BE2C (cell line): Measurements from ENCODE around the gene HMGCS2. TPM values are rescaled to one million over a fixed set of nuclear protein-coding genes. Genes with fewer than 3 reads are reported as not detected.

Experiments used
- DNase-seq: peaks from one replicate; pipeline ENCODE4 v3.0.0-alpha.2; 2020
- H3K27me3 ChIP-seq: fragments of 250-450 bp; sonication (Bioruptor Pico); 2 replicates; pipeline ENCODE4 v1.5.1; 2020; ENCODE audit warnings: mild to moderate bottlenecking
- H3K36me3 ChIP-seq: fragments of 250-450 bp; sonication (Bioruptor Pico); 2 replicates; pipeline ENCODE4 v1.5.1; 2020; ENCODE audit warnings: mild to moderate bottlenecking
- H3K4me1 ChIP-seq: fragments of 250-450 bp; sonication (Bioruptor Pico); 2 replicates; pipeline ENCODE4 v1.5.1; 2020
- H3K4me3 ChIP-seq: 2 replicates; pipeline ENCODE4 v1.5.1; 2011; ENCODE audit warnings: low read depth, low read length
- H3K9me3 ChIP-seq: fragments of 250-450 bp; sonication (Bioruptor Pico); 2 replicates; pipeline ENCODE4 v1.5.1; 2020
- polyA plus RNA-seq: library from polyadenylated mRNA; unstranded; fragments of >200 nt; gene quantifications from one replicate; pipeline ENCODE4 v1.2.1, GENCODE V29; 2012; ENCODE audit warnings: low read depth, missing spikeins; ENCODE audit not compliant: insufficient read length, insufficient read depth
- TF ChIP-seq, protein P1 (sequence below): IDR thresholded peaks from 2 replicates; pipeline ENCODE4 v1.5.1; 2012; ENCODE audit warnings: mild to moderate bottlenecking, low read depth, low read length

HMGCS2 gene
- polyA plus RNA-seq, result not detected

DNA sequence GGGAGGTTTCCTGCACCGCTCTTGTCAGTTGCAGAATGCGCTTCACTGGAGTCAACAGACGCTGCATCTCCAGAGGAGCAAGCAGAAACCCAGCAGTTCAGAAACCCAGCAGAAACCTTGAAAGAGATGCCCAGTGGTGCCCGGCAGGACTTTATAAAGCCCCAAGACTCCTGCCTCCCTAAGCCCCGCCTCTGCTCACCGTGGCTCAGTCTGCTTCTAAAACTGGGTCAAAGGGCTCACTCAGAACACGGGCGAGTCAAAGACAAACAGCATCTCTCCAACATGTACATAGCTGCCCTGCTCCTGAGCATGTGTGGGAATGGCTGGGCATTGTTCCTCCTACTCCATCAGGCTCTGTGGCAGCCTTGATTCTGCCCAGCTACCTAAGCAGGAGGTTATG lies at the start of gene HMGCS2:
HMGCS2 (minus strand) TSS at position 128 of the 400 bp plus-strand sequence; CDS start at position 67, 61 bp downstream.
- no peaks in the 10 kb centered on the region for H3K36me3 ChIP-seq
- no peaks in the 10 kb centered on the region for H3K9me3 ChIP-seq
- TF ChIP-seq, protein P1, sequence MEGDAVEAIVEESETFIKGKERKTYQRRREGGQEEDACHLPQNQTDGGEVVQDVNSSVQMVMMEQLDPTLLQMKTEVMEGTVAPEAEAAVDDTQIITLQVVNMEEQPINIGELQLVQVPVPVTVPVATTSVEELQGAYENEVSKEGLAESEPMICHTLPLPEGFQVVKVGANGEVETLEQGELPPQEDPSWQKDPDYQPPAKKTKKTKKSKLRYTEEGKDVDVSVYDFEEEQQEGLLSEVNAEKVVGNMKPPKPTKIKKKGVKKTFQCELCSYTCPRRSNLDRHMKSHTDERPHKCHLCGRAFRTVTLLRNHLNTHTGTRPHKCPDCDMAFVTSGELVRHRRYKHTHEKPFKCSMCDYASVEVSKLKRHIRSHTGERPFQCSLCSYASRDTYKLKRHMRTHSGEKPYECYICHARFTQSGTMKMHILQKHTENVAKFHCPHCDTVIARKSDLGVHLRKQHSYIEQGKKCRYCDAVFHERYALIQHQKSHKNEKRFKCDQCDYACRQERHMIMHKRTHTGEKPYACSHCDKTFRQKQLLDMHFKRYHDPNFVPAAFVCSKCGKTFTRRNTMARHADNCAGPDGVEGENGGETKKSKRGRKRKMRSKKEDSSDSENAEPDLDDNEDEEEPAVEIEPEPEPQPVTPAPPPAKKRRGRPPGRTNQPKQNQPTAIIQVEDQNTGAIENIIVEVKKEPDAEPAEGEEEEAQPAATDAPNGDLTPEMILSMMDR, result no peak
- H3K27me3 ChIP-seq, result peaks cover 15% of the 10 kb centered on the region
- no peak for DNase-seq
- no peaks in the 10 kb centered on the region for H3K4me1 ChIP-seq
- no peak within 1 kb of the TSS for H3K4me3 ChIP-seq

DNA sequence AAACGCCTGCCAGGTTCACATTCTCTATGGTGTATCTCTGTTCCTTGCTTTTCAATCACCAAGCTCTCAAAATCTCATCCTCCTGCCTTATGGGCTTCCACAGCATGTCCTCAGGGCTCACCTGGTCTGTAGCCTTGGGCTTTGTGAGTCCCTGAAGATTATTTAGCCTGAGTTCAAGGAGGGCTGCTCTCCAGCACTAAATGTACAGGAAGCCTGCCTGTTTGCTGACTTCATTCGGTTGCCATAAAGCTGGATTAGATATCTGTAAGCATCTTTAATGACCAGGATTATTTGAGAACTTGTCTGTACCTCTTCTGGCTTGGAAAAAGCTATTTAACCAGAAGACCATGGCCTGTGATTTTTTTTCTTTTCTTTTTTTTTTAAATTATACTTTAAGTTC lies 49.5 kb upstream of the HMGCS2 start:
- TF ChIP-seq, protein P1, result no peak
- no peaks in the 10 kb centered on the region for H3K4me1 ChIP-seq

DNA sequence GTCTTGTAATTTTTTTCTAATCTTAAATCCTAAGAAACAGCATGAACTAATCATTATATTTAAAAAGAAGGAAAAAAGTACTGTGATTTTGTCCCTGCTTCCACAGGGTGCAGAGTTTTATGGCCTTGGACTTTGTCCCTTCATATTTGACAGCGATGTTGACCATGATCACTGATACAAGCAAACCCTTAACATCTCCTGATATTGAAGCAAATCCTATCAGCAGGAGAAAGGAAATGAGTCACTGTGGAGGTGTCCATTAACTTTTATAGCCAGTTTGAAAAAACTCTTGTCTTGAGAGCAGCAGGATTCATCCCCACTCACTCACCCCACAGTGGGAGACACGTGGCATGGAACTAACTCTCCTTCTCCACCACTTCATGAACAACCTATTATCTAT lies 47.7 kb upstream of the HMGCS2 start:
- TF ChIP-seq, protein P1, result no peak
- H3K36me3 ChIP-seq, result no peaks in the 10 kb centered on the region
- H3K4me3 ChIP-seq, result no peak overlapping the region
- DNase-seq, result no peak
- no peaks in the 10 kb centered on the region for H3K9me3 ChIP-seq
- peaks cover 6% of the 10 kb centered on the region for H3K27me3 ChIP-seq
- no peaks in the 10 kb centered on the region for H3K4me1 ChIP-seq

More for the DNA sequence above, 49.5 kb upstream of the HMGCS2 start:
- Histone ChIP-seq H3K9me3 (no peaks in the 10 kb centered on the region), H3K4me3 (no peak overlapping the region), H3K36me3 (no peaks in the 10 kb centered on the region), H3K27me3 (no peaks in the 10 kb centered on the region)
- DNase-seq, result no peak

DNA sequence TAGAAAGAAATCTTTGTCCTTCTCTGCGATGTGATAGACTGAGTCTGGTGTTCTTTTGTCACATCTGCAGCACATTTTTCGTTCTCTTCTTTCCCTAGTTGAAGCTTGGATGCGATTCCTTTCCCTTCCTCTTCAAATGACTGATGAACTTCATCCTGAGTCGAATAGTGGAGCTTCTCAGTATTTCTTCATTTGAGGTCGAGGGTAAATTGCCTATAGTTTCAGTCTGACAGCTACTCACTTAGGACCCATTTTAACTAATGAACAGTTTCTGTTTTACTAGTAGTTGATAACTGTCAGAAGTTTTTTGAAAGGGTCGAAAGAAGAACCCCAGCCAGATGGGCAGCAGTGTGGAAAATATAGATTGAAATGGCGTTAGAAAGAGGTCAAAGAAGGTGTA lies 47.2 kb upstream of the HMGCS2 start:
- TF ChIP-seq, protein P1, result no peak
- H3K4me1 ChIP-seq, result no peaks in the 10 kb centered on the region
- H3K27me3 ChIP-seq, result peaks cover 6% of the 10 kb centered on the region
- DNase-seq, result no peak
- H3K36me3 ChIP-seq, result no peaks in the 10 kb centered on the region
- no peaks in the 10 kb centered on the region for H3K9me3 ChIP-seq
- H3K4me3 ChIP-seq, result no peak overlapping the region

DNA sequence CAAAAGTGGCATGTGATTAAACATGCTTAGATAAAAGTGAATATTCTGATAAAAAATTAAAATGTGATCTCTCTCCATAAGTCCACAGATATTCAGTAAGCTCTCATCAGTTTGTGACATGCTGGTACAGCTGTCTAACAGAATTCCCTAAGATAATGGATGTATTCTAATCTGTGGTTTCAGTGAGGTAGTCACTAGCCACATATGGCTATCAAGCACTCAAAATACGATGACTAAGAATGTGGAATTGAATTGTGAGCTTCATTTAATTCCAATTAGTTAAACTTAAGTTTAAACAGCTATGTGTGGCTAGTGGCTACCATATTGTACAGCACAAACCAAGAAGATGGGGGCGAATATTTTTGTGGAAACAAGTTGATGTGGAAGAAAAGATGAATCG lies 46.7 kb upstream of the HMGCS2 start:
- no peak overlapping the region for H3K4me3 ChIP-seq

DNA sequence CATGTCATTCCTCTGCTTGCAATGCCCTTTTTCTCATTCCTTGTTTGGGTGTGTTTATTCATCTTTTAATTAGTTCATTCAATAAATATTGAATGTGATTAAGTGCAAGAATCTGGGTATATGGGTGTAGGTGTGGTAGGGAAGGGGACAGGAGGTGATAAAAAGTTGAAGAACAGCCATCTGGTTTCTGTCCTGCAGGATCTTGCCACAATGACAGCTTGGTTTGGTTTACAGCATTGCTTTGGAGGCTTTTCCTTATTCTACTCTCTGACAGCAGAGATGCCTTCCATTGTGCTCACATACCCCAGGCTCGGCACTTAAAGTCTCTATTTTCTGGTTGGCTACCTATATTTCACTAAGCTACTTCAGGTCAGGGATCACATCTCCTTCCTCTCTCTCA lies 45.6 kb upstream of the HMGCS2 start:
- TF ChIP-seq, protein P1, result no peak
- Histone ChIP-seq H3K9me3 (no peaks in the 10 kb centered on the region), H3K36me3 (no peaks in the 10 kb centered on the region), H3K4me3 (no peak overlapping the region), H3K27me3 (peaks cover 6% of the 10 kb centered on the region), H3K4me1 (no peaks in the 10 kb centered on the region)
- DNase-seq, result no peak

More for the DNA sequence above, 46.7 kb upstream of the HMGCS2 start:
- TF ChIP-seq, protein P1, result no peak
- Histone ChIP-seq H3K27me3 (peaks cover 6% of the 10 kb centered on the region), H3K36me3 (no peaks in the 10 kb centered on the region), H3K4me1 (no peaks in the 10 kb centered on the region), H3K9me3 (no peaks in the 10 kb centered on the region)
- DNase-seq, result no peak
